Measurements from ENCODE around the gene PPP3R1. TPM values are rescaled to one million over a fixed set of nuclear protein-coding genes. Genes with fewer than 3 reads are reported as not detected.

PPP3R1 gene
- total RNA-seq, 4 donors from 2014 or later, result 19.3 to 28.0 (median 25.7) TPM

GRCh38 chr2:68250196-68250595, 2.1 kb downstream of the PPP3R1 start:
- TF ChIP-seq CTCF (IDR thresholded peaks at IDR 0.05) (no peak), EP300 (IDR thresholded peaks at IDR 0.05) (no peak), POLR2AphosphoS5 (IDR thresholded peaks at IDR 0.05) (no peak), POLR2A (IDR thresholded peaks at IDR 0.05; ENCODE audit: low read depth) (no peak)
- H3K27ac ChIP-seq (replicated peaks in 1 of 4), result peak overlapping the region; percentile 93 to 98 (median 98)
- DNase-seq (ENCODE audit: extremely low spot score), result no peak
- 16% methylated on average over 5 of the region's 5 CpGs for WGBS
- peak overlapping the region; percentile 68 to 94 (median 89) for H3K4me3 ChIP-seq
- no peaks in the 10 kb centered on the region for H3K27me3 ChIP-seq
- no peaks in the 10 kb centered on the region for H3K36me3 ChIP-seq
- H3K4me1 ChIP-seq, result peaks cover 59 to 74% (median 64%) of the 10 kb centered on the region in 4 donors
- intact Hi-C loops (cut with DNase I), result loop anchor here (5.0 kb wide), 1 partner anchor 67 kb away; the partner anchor contains the start of gene CNRIP1
- no peaks in the 10 kb centered on the region for H3K9me3 ChIP-seq

GRCh38 chr2:68248806-68249205, 3.5 kb downstream of the PPP3R1 start:
- TF ChIP-seq POLR2AphosphoS5 (IDR thresholded peaks at IDR 0.05) (no peak), CTCF (IDR thresholded peaks at IDR 0.05) (no peak), POLR2A (IDR thresholded peaks at IDR 0.05; ENCODE audit: low read depth) (no peak), EP300 (IDR thresholded peaks at IDR 0.05) (no peak)
- 53% methylated on average over 2 of the region's 2 CpGs for WGBS
- Histone ChIP-seq H3K27me3 (no peaks in the 10 kb centered on the region), H3K4me3 (no peak overlapping the region), H3K9me3 (no peaks in the 10 kb centered on the region), H3K27ac (replicated peaks in 1 of 4) (peak overlapping the region in 1 of 4 donors; percentile 93), H3K4me1 (peaks cover 57 to 76% (median 69%) of the 10 kb centered on the region in 4 donors), H3K36me3 (peaks cover 0 to 3% (median 0%) of the 10 kb centered on the region in 4 donors)
- intact Hi-C loops (cut with DNase I), result loop anchor here (5.0 kb wide), 1 partner anchor 47 kb away; no protein-coding TSS in a partner anchor
- no peak for DNase-seq (ENCODE audit: extremely low spot score)

- TF ChIP-seq CTCF (IDR thresholded peaks at IDR 0.05), result no peak
- TF ChIP-seq POLR2AphosphoS5 (IDR thresholded peaks at IDR 0.05), result no peak
- no peak for TF ChIP-seq EP300 (IDR thresholded peaks at IDR 0.05)
- no peak for TF ChIP-seq POLR2A (IDR thresholded peaks at IDR 0.05; ENCODE audit: low read depth)
- no peak for DNase-seq (ENCODE audit: extremely low spot score)
- H3K9me3 ChIP-seq, result no peaks in the 10 kb centered on the region
- no peak overlapping the region for H3K4me3 ChIP-seq
- H3K36me3 ChIP-seq, result peaks cover 0 to 3% (median 0%) of the 10 kb centered on the region in 4 donors
- intact Hi-C loops (cut with DNase I), result loop anchor here (5.0 kb wide), 1 partner anchor 46 kb away; no protein-coding TSS in a partner anchor
- H3K27me3 ChIP-seq, result no peaks in the 10 kb centered on the region
- peaks cover 52 to 76% (median 68%) of the 10 kb centered on the region in 4 donors for H3K4me1 ChIP-seq
- 80% methylated on average over 3 of the region's 3 CpGs for WGBS
- no peak overlapping the region for H3K27ac ChIP-seq (replicated peaks in 1 of 4)
Measured at GRCh38 chr2:68248361-68248760, 4.0 kb downstream of the PPP3R1 start.

GRCh38 chr2:68246396-68246795, 5.9 kb downstream of the PPP3R1 start:
- intact Hi-C loops (cut with DNase I), result loop anchor here (5.0 kb wide), 1 partner anchor 44 kb away; no protein-coding TSS in a partner anchor
- Histone ChIP-seq H3K27ac (replicated peaks in 1 of 4) (no peak overlapping the region), H3K4me3 (no peak overlapping the region), H3K36me3 (peaks cover 0 to 3% (median 0%) of the 10 kb centered on the region in 4 donors), H3K27me3 (no peaks in the 10 kb centered on the region), H3K9me3 (no peaks in the 10 kb centered on the region), H3K4me1 (peaks cover 51 to 94% (median 84%) of the 10 kb centered on the region in 4 donors)
- DNase-seq (ENCODE audit: extremely low spot score), result no peak
- no peak for TF ChIP-seq POLR2AphosphoS5 (IDR thresholded peaks at IDR 0.05)
- no peak for TF ChIP-seq CTCF (IDR thresholded peaks at IDR 0.05)
- no peak for TF ChIP-seq EP300 (IDR thresholded peaks at IDR 0.05)
- TF ChIP-seq POLR2A (IDR thresholded peaks at IDR 0.05; ENCODE audit: low read depth), result no peak
- WGBS, result 76% methylated on average over 1 of the region's 1 CpG

- Histone ChIP-seq H3K27me3 (no peaks in the 10 kb centered on the region), H3K27ac (replicated peaks in 1 of 4) (no peak overlapping the region), H3K4me1 (peaks cover 50 to 98% (median 89%) of the 10 kb centered on the region in 4 donors), H3K4me3 (no peak overlapping the region), H3K36me3 (peaks cover 0 to 3% (median 0%) of the 10 kb centered on the region in 4 donors), H3K9me3 (no peaks in the 10 kb centered on the region)
- intact Hi-C loops (cut with DNase I), result loop anchor here (5.0 kb wide), 1 partner anchor 43 kb away; no protein-coding TSS in a partner anchor
- no peak for DNase-seq (ENCODE audit: extremely low spot score)
- TF ChIP-seq POLR2AphosphoS5 (IDR thresholded peaks at IDR 0.05) (no peak), EP300 (IDR thresholded peaks at IDR 0.05) (no peak), POLR2A (IDR thresholded peaks at IDR 0.05; ENCODE audit: low read depth) (no peak), CTCF (IDR thresholded peaks at IDR 0.05) (no peak)
Measured at GRCh38 chr2:68245672-68246071, 6.7 kb downstream of the PPP3R1 start.

Measured in esophagus muscularis mucosa (tissue), 4 donors.